KMS-11 (cell line): ENCODE results near the gene FAM162B.

Source experiments
- H2AFZ ChIP-seq: fragments of 200-600 bp; sonication (generic); 2 replicates; pipeline ENCODE4 v1.6.1; 2016; ENCODE audit warnings: antibody characterized with exemption, mixed run types, low read depth
- H3K27ac ChIP-seq: fragments of 200-600 bp; sonication (generic); 2 replicates; pipeline ENCODE4 v1.6.1; 2016; ENCODE audit warnings: mild to moderate bottlenecking, mixed run types
- H3K27me3 ChIP-seq: fragments of 200-600 bp; sonication (generic); 2 replicates; pipeline ENCODE4 v1.6.1; 2017; ENCODE audit warnings: mild to moderate bottlenecking, low read depth, mixed run types, moderate library complexity; ENCODE audit not compliant: insufficient read depth
- H3K36me3 ChIP-seq: fragments of 200-600 bp; sonication (generic); 2 replicates; pipeline ENCODE4 v1.6.1; 2017; ENCODE audit warnings: mild to moderate bottlenecking, mixed run types; ENCODE audit not compliant: insufficient read depth
- H3K4me1 ChIP-seq: fragments of 200-600 bp; sonication (generic); 2 replicates; pipeline ENCODE4 v1.6.1; 2016; ENCODE audit warnings: mild to moderate bottlenecking, low read depth, mixed run types; ENCODE audit not compliant: poor library complexity, severe bottlenecking
- H3K4me2 ChIP-seq: fragments of 200-600 bp; sonication (generic); 2 replicates; pipeline ENCODE4 v1.7.0; 2016; ENCODE audit warnings: mild to moderate bottlenecking, mixed run types
- H3K4me3 ChIP-seq: fragments of 200-600 bp; sonication (generic); IDR thresholded peaks from 2 replicates; pipeline ENCODE4 v1.6.1; 2017; ENCODE audit warnings: low read depth, low read length, mixed read lengths; ENCODE audit not compliant: insufficient read depth
- H3K79me2 ChIP-seq: fragments of 200-600 bp; sonication (generic); 2 replicates; pipeline ENCODE4 v1.6.1; 2016; ENCODE audit warnings: low read depth, mixed run types; ENCODE audit not compliant: insufficient read depth
- H3K9ac ChIP-seq: fragments of 200-600 bp; sonication (generic); 2 replicates; pipeline ENCODE4 v1.6.1; 2016; ENCODE audit warnings: mild to moderate bottlenecking, mixed run types
- H4K20me1 ChIP-seq: fragments of 200-600 bp; sonication (generic); 2 replicates; pipeline ENCODE4 v1.6.1; 2016; ENCODE audit warnings: mild to moderate bottlenecking, mixed run types; ENCODE audit not compliant: insufficient read depth
- CTCF ChIP-seq: fragments of 200-600 bp; sonication (generic); conservative IDR thresholded peaks from 2 replicates; pipeline ENCODE4 v1.6.1; 2017; ENCODE audit warnings: low read depth, mild to moderate bottlenecking, antibody characterized with exemption, low read length, moderate library complexity, mixed read lengths

Gene FAM162B

GRCh38 chr6:116797585-116797984, 32.1 kb upstream of the FAM162B start:
- Histone ChIP-seq H3K27ac (no peak overlapping the region), H3K4me3 (no peak overlapping the region), H3K4me2 (no peak overlapping the region), H2AFZ (no peak overlapping the region), H4K20me1 (no peaks in the 10 kb centered on the region), H3K4me1 (no peaks in the 10 kb centered on the region), H3K36me3 (no peaks in the 10 kb centered on the region), H3K79me2 (no peaks in the 10 kb centered on the region), H3K27me3 (no peaks in the 10 kb centered on the region), H3K9ac (no peak overlapping the region)
- no peak for TF ChIP-seq CTCF

DNA sequence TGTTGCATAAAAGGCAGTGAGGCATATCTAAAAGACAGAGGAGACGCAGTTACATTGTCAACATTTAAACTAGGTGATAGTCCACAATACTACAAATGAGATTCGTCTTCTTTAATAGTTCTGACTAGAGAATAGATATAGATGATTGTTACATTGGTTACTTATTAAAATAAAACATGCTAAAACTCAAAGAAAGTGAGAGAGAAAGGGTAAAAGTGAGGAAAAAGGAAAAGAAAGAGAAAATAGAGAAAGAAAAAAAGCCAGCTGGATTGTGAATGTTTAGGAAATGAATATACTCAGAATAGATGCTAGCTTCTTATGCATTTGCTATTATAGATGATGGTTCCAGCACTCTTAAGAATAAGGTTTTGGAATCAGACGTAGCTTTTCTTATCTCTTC, 27.7 kb upstream of the FAM162B start:
- no peaks in the 10 kb centered on the region for H3K4me1 ChIP-seq
- no peaks in the 10 kb centered on the region for H3K27me3 ChIP-seq
- no peaks in the 10 kb centered on the region for H4K20me1 ChIP-seq
- H3K79me2 ChIP-seq: no peaks in the 10 kb centered on the region
- no peak overlapping the region for H3K27ac ChIP-seq
- no peak overlapping the region for H2AFZ ChIP-seq
- no peak overlapping the region for H3K9ac ChIP-seq
- no peaks in the 10 kb centered on the region for H3K36me3 ChIP-seq
- no peak overlapping the region for H3K4me3 ChIP-seq
- TF ChIP-seq CTCF: no peak
- H3K4me2 ChIP-seq: no peak overlapping the region

DNA sequence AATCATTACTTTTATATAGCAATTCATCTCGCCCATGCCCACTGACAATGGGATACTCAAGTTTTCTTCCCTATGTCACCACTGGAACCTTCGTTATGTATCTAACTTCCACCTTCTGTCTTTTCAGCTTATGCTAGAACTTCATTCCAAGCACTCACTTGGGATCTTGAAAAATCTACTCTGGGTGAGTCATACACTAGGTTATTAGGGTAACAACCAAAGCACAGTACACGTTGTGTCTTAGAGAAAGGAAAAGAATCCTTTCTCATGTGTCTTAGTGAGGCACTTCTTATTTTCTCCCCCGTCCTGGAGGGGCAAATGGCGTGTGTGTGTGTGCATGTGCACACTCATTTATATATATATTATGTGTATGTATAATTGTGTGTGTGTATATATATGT, 18.3 kb upstream of the FAM162B start:
- no peak overlapping the region for H3K27ac ChIP-seq
- H3K4me1 ChIP-seq: no peaks in the 10 kb centered on the region
- no peaks in the 10 kb centered on the region for H3K36me3 ChIP-seq
- no peak overlapping the region for H3K4me3 ChIP-seq
- no peak overlapping the region for H3K9ac ChIP-seq
- no peaks in the 10 kb centered on the region for H3K27me3 ChIP-seq
- TF ChIP-seq CTCF: no peak
- no peak overlapping the region for H3K4me2 ChIP-seq
- no peaks in the 10 kb centered on the region for H3K79me2 ChIP-seq
- H2AFZ ChIP-seq: no peak overlapping the region
- no peaks in the 10 kb centered on the region for H4K20me1 ChIP-seq

GRCh38 chr6:116779573-116780164, 14.2 kb upstream of the FAM162B start:
- no peak overlapping the region for H3K27ac ChIP-seq
- no peak overlapping the region for H3K9ac ChIP-seq
- no peak overlapping the region for H2AFZ ChIP-seq
- H3K36me3 ChIP-seq: no peaks in the 10 kb centered on the region
- H4K20me1 ChIP-seq: no peaks in the 10 kb centered on the region
- no peaks in the 10 kb centered on the region for H3K79me2 ChIP-seq
- no peak overlapping the region for H3K4me2 ChIP-seq
- no peaks in the 10 kb centered on the region for H3K4me1 ChIP-seq
- H3K4me3 ChIP-seq: no peak overlapping the region
- TF ChIP-seq CTCF: peak; percentile 61
- H3K27me3 ChIP-seq: no peaks in the 10 kb centered on the region
